Endodermal cell (in vitro differentiated cells): ENCODE measurements around the gene LSM12. TPM values are rescaled to one million over a fixed set of nuclear protein-coding genes. Genes with fewer than 3 reads are reported as not detected.
"Not testable (repeated sequence)": the region's sequence is repeated elsewhere in the genome, so short reads cannot be mapped to it uniquely, and the experiment has no call there.

Source experiments
- DNase-seq: peaks from one replicate; pipeline ENCODE4 v3.0.0-alpha.2; 2017
- H3K27ac ChIP-seq: 2 replicates; pipeline ENCODE4 v1.5.1; 2013; ENCODE audit warnings: mild to moderate bottlenecking, low read depth, low read length, moderate library complexity
- H3K27me3 ChIP-seq: 2 replicates; pipeline ENCODE4 v1.6.1; 2013; ENCODE audit warnings: mild to moderate bottlenecking, low read length, moderate library complexity; ENCODE audit not compliant: insufficient read depth, control insufficient read depth, poor library complexity, severe bottlenecking
- H3K36me3 ChIP-seq: 2 replicates; pipeline ENCODE4 v1.7.0; 2013; ENCODE audit warnings: mild to moderate bottlenecking, low read length, moderate library complexity; ENCODE audit not compliant: control insufficient read depth, insufficient read depth
- H3K4me1 ChIP-seq: one replicate; pipeline ENCODE4 v1.7.0; 2013; ENCODE audit warnings: low read length; ENCODE audit not compliant: control insufficient read depth, insufficient read depth
- H3K4me3 ChIP-seq: 2 replicates; pipeline ENCODE4 v1.5.1; 2013; ENCODE audit warnings: mild to moderate bottlenecking, low read length, moderate library complexity
- H3K9ac ChIP-seq: 2 replicates; pipeline ENCODE4 v1.6.1; 2013; ENCODE audit warnings: mild to moderate bottlenecking, low read length, moderate library complexity; ENCODE audit not compliant: poor library complexity, severe bottlenecking; ENCODE audit errors: extremely low read depth
- H3K9me3 ChIP-seq: 2 replicates; pipeline ENCODE4 v1.6.1; 2013; ENCODE audit warnings: mild to moderate bottlenecking, low read length, moderate library complexity; ENCODE audit not compliant: control insufficient read depth
- H3K27ac Mint-ChIP-seq: 2 replicates; pipeline ENCODE4 v1.8.0; 2020; ENCODE audit warnings: mixed read lengths
- H3K27me3 Mint-ChIP-seq: 2 replicates; pipeline ENCODE4 v1.8.0; 2021; ENCODE audit warnings: mild to moderate bottlenecking, mixed read lengths; ENCODE audit not compliant: insufficient read depth
- H3K36me3 Mint-ChIP-seq: 2 replicates; pipeline ENCODE4 v1.8.0; 2020; ENCODE audit warnings: low read depth, mixed read lengths
- H3K4me1 Mint-ChIP-seq: 2 replicates; pipeline ENCODE4 v1.8.0; 2020; ENCODE audit warnings: mixed read lengths
- H3K4me3 Mint-ChIP-seq: 2 replicates; pipeline ENCODE4 v1.8.0; 2020; ENCODE audit warnings: mild to moderate bottlenecking, moderate library complexity, mixed read lengths
- H3K9me3 Mint-ChIP-seq: 2 replicates; pipeline ENCODE4 v1.8.0; 2020; ENCODE audit warnings: mild to moderate bottlenecking, mixed read lengths
- CTCF ChIP-seq: fragments of 200-600 bp; sonication (generic); conservative IDR thresholded peaks from 2 replicates; pipeline ENCODE4 v1.5.0; 2021; ENCODE audit warnings: antibody characterized with exemption, mild to moderate bottlenecking
- whole genome bisulfite sequencing, 2 experiments: methylation state at CpG; one replicate each; pipeline versions ENCODE4 v1.1.5 to v1.1.7; 2013; ENCODE audit warnings: missing lambda C conversion rate in 2 of 2, mixed read lengths in 1 of 2; ENCODE audit not compliant: insufficient coverage in 1 of 2, insufficient read length in 1 of 2; 5-methylcytosine and 5-hydroxymethylcytosine counted together
- total RNA-seq, 2 donors: library from RNA; stranded (reverse); fragmentation: NEBNext Ultra II Directional in 1 of 2; extraction: Animal tissue kit (Norgen Biotek cat#: 25700) in 1 of 2; gene quantifications; 2 replicates in 1 of 2; 3 replicates in 1 of 2; pipeline ENCODE4 v1.2.1, GENCODE V29; 2021

The LSM12 gene
- total RNA-seq, 2 donors from 2014 or later, result 97.7 to 102 TPM

- DNase-seq, result no peak
- H3K4me1 ChIP-seq, result no peaks in the 10 kb centered on the region
- H3K27ac ChIP-seq, result no peak overlapping the region
- 95 to 100% methylated on average over 2 to 6 of the region's 6 CpGs for WGBS, 2 experiments
- H3K4me3 ChIP-seq, result no peak overlapping the region
- H3K36me3 ChIP-seq, result peaks cover 37% of the 10 kb centered on the region
- H3K4me1 Mint-ChIP-seq, result no peaks in the 10 kb centered on the region
- no peak overlapping the region for H3K9ac ChIP-seq
- no peak for TF ChIP-seq CTCF
- no peaks in the 10 kb centered on the region for H3K9me3 Mint-ChIP-seq
- no peaks in the 10 kb centered on the region for H3K9me3 ChIP-seq
- H3K27me3 Mint-ChIP-seq, result no peaks in the 10 kb centered on the region
- no peaks in the 10 kb centered on the region for H3K27me3 ChIP-seq
- peak overlapping the region; percentile 52 for H3K27ac Mint-ChIP-seq
- no peak overlapping the region for H3K4me3 Mint-ChIP-seq
- H3K36me3 Mint-ChIP-seq, result peaks cover 39% of the 10 kb centered on the region
Observed at GRCh38 chr17:44024271-44024663, 42.2 kb downstream of the LSM12 start.

- DNase-seq, result no peak
- Mint-ChIP-seq H3K4me3 (no peak overlapping the region), H3K36me3 (peaks cover 33% of the 10 kb centered on the region), H3K27me3 (no peaks in the 10 kb centered on the region), H3K9me3 (no peaks in the 10 kb centered on the region), H3K4me1 (no peaks in the 10 kb centered on the region), H3K27ac (peak overlapping the region; percentile 52)
- Histone ChIP-seq H3K9ac (no peak overlapping the region), H3K4me3 (no peak overlapping the region), H3K27ac (no peak overlapping the region), H3K4me1 (no peaks in the 10 kb centered on the region), H3K27me3 (no peaks in the 10 kb centered on the region), H3K9me3 (no peaks in the 10 kb centered on the region), H3K36me3 (peaks cover 32% of the 10 kb centered on the region)
- 93 to 97% methylated on average over 15 to 22 of the region's 22 CpGs for WGBS, 2 experiments
- no peak for TF ChIP-seq CTCF
Observed at GRCh38 chr17:44023545-44024270, 42.8 kb downstream of the LSM12 start.

- H3K9me3 ChIP-seq, result no peaks in the 10 kb centered on the region
- 98 to 100% methylated on average over 2 of the region's 2 CpGs for WGBS, 2 experiments
- no peak overlapping the region for H3K9ac ChIP-seq
- no peaks in the 10 kb centered on the region for H3K9me3 Mint-ChIP-seq
- peaks cover 29% of the 10 kb centered on the region for H3K36me3 Mint-ChIP-seq
- H3K4me3 ChIP-seq, result no peak overlapping the region
- H3K27ac ChIP-seq, result no peak overlapping the region
- peak overlapping the region; percentile 11 for H3K27ac Mint-ChIP-seq
- no peak overlapping the region for H3K4me3 Mint-ChIP-seq
- H3K27me3 Mint-ChIP-seq, result no peaks in the 10 kb centered on the region
- no peak for DNase-seq
- no peak for TF ChIP-seq CTCF
- H3K27me3 ChIP-seq, result no peaks in the 10 kb centered on the region
- H3K4me1 Mint-ChIP-seq, result no peaks in the 10 kb centered on the region
- H3K4me1 ChIP-seq, result no peaks in the 10 kb centered on the region
- peaks cover 25% of the 10 kb centered on the region for H3K36me3 ChIP-seq
Observed at GRCh38 chr17:44022246-44022645, 44.2 kb downstream of the LSM12 start.

DNA sequence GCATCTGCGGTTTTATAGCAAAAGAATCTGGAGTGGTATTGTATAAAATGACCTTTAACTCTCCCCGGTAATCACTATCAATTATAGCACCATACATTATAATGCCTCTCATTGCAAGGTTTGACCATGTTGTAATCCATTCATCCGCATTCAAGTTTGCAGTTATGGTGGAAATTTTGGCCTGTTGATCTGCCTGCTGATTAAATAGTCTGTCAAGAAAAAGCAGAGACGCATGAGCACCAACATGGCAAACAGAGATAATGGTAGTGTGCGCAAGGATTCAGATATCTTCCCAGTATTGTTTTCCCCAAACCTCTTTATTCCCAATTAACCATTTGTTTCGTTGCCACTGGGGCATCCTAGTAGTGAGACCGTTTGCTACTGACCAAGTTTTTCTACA is 45.2 kb downstream of the LSM12 start:
- H3K4me3 Mint-ChIP-seq, H3K4me1 Mint-ChIP-seq, H3K9ac ChIP-seq, H3K9me3 ChIP-seq, DNase-seq, H3K9me3 Mint-ChIP-seq, H3K27me3 Mint-ChIP-seq, H3K27ac Mint-ChIP-seq, H3K27ac ChIP-seq, H3K4me3 ChIP-seq, H3K27me3 ChIP-seq, H3K4me1 ChIP-seq: not testable (repeated sequence)
- WGBS, 2 experiments, result 89 to 90% methylated on average over 5 to 7 of the region's 7 CpGs
- peaks cover 25% of the 10 kb centered on the region for H3K36me3 ChIP-seq
- H3K36me3 Mint-ChIP-seq, result peaks cover 24% of the 10 kb centered on the region
